HG02852 (cell line): ENCODE data around the gene ANO3.
"Not testable (repeated sequence)": the region's sequence is repeated elsewhere in the genome, so short reads cannot be mapped to it uniquely, and the experiment has no call there.

Experiments used
- ATAC-seq: cut with Tn5 transposase; IDR thresholded peaks from one replicate; pipeline ENCODE4 v1.9.1; 2021; ENCODE audit warnings: mild to moderate bottlenecking, moderate library complexity; ENCODE audit not compliant: unreplicated experiment

ANO3 gene

GRCh38 chr11:26331911-26332571, at the start of gene ANO3:
Gene ANO3 (plus strand): TSS chr11:26332130. CDS start chr11:26332276, 146 bp downstream.
- ATAC-seq, result peak; percentile 85

GRCh38 chr11:26283852-26284408, 48.0 kb upstream of the ANO3 start:
- ATAC-seq, result no peak

DNA sequence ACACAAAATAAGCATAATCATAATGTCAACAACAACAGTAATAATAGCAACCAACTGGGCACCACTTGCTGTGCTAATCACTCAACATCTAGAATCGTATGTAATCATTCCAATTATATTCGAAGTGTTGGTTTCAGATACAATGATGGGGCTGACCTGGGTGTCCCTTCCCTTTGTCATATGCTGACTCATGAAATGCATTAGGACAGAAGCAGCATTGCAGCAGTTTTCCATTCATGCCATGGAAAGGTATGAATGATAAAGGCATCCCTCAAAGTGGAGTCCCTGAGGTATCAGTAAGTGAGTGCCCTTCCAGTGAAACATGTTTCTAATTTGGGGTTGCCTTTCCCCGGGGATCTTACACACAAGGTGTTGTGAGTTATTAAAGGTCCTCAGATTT, 46.3 kb upstream of the ANO3 start:
- ATAC-seq, result no peak

GRCh38 chr11:26286472-26287066, 45.4 kb upstream of the ANO3 start:
- no peak for ATAC-seq

GRCh38 chr11:26287067-26287518, 44.8 kb upstream of the ANO3 start:
- no peak for ATAC-seq

DNA sequence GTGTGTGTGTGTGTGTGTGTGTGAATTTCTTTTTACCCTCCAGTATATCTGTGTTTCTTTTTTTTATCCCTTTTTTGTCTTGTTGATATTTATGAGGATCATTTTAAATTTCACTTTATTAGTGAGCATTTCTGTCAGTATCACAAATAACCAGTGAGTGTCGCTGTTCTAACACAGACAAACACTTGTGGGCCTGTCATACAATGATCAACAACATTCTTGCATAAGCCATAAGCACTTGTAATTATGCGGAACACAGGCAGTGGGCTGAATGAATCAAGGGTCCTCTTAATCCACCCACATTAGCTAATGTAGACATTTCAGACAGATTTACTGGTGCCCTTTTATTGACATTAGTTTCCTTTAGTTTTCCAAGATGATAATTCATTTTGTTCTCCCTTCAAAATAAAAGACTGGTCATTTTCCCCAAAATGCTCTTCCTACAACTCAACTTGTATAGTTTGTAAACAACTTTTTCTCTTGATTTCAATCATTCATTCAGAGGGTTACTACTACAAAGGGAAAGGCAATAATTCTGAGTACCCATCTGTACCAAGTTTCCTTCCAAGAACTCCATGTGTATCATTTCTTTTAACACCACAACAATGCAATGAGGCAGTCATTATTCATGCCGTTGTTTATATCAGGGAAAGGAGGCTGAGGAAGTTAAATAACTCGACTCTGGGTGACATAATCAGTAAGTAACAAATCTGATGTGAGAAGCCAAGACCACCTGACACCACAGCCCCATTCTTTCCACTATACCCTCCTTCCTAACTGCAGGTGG, 34.5 kb upstream of the ANO3 start:
- peak; percentile 66 for ATAC-seq

DNA sequence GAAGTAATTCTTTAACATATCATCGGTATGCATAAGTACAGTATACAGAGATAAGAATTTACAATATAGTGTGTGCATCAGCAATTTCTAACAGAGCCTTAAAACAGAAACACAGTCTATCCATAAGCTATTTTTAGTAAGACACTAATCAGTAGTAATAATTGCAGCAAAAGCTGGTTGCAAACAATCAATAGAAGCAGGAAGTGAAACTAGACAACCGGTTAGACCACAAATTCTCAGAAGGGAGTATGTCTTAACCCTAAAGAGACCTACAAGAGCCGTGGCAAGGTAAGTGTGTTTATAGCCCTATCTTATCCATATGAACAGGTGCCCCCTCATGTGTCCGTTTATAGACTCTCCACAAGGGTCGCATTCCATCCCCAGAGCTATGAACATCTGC, 15.6 kb upstream of the ANO3 start:
- not testable (repeated sequence) for ATAC-seq

GRCh38 chr11:26319906-26320305, 12.0 kb upstream of the ANO3 start:
- no peak for ATAC-seq

DNA sequence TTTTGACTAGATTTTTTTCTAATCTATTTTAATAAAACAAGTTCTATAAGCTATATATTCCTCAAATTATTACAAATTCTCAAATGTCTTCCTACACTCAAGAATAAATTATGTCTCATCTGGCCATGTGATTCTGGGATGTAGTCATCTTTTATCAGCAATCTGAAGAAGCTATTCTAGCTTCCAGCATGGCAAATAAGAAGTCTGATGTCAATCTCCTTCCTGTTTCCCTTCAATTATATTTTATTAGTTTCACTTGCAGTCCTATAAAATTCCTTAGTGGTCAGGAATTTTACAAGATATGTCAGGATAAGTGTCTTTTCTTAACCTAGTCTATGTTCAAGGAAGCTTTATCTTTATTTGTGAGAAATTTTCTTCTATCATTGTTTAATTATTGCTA, 10.4 kb upstream of the ANO3 start:
- no peak for ATAC-seq

- ATAC-seq, result no peak
Measured at GRCh38 chr11:26322335-26323067, 9.4 kb upstream of the ANO3 start.

GRCh38 chr11:26323837-26324236, 8.1 kb upstream of the ANO3 start:
- no peak for ATAC-seq

- ATAC-seq, result no peak
Measured at GRCh38 chr11:26324270-26324669, 7.7 kb upstream of the ANO3 start.

DNA sequence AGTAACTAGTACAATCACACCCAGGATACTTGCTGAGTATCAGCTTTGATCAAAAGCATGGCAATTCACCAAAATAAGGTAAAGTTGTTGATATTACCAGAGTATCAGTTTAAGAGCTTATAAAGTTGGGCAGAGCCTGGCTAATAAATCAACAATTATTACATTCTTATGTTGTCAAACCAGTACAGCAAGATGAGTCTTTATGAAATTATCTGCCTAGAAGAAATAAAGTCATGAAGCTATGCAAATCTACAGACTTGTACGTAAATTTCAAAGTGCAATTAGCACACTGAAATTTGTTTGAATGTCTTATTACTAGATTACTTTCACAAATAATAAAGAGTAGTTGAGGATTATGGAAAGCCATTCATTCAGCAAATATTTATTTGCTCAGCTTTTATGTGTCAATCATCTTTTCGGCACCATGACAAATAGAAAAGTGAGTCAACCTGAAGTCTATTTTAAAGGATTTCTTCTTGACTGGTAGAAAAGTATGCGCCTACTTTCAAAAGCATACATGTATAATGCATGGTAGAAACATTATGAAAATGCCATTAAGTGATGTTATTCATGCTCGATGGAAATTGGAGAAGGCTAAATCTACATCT, 5.0 kb upstream of the ANO3 start:
- ATAC-seq, result no peak

DNA sequence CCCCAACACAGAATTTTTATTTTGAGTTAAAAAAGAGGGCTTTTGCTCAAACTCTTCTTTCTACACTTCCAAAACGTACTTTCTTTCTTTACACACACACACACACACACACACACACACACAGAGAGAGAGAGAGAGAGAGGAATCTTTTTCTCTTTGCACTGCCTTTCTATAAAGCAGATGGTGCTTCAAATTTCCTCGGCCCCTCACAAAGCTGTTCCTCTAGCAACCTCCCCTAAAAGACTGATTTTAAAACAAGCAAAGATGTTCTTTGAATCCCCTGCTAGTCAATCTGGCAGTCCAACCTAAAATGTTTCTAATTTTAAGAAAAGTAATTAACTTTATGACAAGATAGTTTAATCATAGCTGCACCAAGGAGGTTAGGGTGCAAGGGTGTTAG, 2.7 kb upstream of the ANO3 start:
- no peak for ATAC-seq

GRCh38 chr11:26330262-26330661, 1.7 kb upstream of the ANO3 start:
- no peak for ATAC-seq

DNA sequence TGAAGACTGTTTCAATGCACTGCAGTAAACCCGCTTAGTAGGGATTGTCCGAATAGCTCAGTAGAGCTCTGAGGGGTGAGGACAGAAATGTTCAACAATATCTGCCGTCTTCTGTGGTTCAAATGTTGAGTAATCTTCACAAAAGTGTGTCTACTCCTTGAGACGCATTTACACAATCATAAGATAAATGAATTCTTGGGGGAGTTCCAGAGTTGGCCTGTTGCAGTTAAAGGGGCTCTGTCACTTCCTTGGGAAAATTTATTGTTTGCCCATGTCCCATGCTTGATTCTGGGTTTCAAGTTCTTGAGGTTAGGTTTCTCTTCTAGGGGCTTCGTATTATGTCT, 614 bp downstream of the ANO3 start:
- no peak for ATAC-seq

DNA sequence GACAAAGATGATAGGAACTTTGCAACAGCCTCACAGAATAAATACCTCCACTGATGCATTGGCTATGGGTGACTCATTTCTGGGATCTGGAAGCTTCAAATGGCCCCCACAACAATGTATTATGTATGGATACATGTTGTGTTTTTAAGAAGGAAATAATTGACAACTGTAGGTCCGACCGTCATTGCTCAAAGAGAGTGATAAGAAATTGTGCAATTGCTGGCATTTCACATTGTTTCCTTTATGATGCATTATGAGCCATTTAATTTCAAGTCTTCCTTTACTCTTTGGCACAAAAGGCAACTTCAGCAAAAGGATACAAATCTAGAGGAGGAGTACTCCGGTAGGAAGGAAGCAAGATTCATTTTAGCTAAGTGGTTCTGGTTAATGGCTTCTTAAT, 2.0 kb downstream of the ANO3 start:
- ATAC-seq, result no peak

DNA sequence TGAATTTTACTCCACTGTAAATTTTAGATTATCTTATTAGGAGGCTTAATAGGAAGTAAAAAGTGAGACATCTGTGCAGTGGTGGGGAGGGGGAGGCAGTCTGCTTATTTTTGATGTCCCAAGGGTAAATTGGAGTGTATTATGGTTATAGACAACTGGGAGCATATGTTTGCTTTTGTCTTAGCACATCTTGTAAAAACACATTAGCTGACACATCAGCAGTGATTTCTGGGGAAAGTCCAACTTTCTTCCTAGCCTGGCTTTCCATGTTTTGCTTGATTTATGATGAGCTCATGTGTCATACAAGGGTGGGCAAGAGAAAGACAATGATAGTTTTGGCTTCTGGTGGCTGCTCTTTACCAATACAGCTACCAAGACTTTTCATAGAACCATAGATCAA, 4.0 kb downstream of the ANO3 start:
- ATAC-seq, result no peak

DNA sequence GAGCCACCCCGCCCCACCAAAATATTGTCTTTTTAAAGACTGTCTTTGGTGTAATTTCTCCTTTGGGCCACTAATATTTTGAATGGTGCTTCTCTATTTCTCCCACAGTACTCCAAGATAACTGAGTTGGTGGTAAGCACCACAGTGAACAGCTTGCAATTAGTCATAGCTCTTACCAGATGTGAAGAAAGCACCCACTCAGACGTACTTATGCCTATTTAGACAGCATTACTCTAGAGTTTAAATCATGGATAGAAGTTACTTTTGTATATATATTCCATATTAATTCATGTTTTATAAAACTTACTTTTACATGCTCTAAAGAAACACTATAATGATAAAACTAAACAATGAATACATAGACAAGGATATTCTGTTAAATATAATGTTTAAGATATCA, 12.7 kb downstream of the ANO3 start:
- ATAC-seq, result no peak

- no peak for ATAC-seq
Measured at GRCh38 chr11:26348776-26349175, 16.8 kb downstream of the ANO3 start.

DNA sequence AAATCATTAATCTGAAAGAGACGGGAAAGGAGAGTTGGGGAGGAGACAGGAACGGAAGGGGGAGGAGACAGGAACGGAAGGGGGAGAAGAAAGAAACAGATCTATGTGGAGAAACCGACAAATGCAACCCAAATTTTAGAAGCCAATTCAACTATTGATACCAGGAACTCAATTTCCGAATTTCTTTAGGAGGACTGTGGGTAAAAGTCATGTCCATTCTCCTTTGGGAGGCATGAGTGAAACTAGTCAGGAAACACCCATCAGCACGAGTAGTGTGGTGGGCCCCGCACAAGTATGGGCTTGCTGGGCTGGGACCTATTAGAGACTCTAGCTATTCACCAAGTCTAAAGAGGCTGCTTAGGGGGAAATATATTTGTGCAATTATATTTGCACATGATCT, 18.1 kb downstream of the ANO3 start:
- ATAC-seq, result no peak
